GM18867 (cell line): ENCODE measurements around the gene PPP2R5E.
A peak's percentile ranks its signal among the peaks of the same experiment; 100 is the strongest.
"Not testable (repeated sequence)": the region's sequence is repeated elsewhere in the genome, so short reads cannot be mapped to it uniquely, and the experiment has no call there.

Experiments
- ATAC-seq: cut with Tn5 transposase; IDR thresholded peaks from one replicate; pipeline ENCODE4 v1.9.1; 2021; ENCODE audit warnings: mild to moderate bottlenecking, moderate library complexity; ENCODE audit not compliant: unreplicated experiment

Gene PPP2R5E

DNA sequence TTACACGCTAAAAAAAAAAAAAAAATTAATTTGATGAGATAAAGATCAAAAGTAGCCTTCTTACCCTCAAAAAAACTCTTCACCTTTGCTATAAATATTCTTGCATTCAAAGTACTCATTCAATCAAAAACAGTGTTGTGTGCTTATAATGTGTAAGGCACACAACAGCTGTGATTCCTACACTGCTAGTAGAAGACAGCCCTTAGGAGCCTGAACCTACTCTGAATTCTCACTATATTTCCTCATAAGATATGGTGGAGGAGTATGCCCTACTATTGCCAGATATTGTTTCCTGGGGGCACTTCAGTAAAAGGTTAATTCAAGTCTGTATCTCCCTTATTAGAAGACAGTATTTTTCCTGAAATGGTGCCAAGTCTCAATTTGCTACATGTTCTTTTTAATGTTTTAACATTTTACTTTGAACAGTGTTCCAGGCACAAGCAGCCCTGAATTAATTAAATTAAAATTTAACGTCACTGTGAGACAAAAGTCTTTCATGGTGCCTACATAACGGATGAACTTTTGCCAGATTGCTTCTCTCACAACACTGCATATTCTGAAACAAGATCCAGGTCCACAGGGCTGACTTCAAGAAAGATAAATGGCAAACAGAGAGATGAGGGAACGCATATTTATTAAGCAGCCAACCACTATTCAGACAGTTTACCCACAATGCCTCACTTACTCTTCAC, 19.3 kb downstream of the PPP2R5E start:
- no peak for ATAC-seq

DNA sequence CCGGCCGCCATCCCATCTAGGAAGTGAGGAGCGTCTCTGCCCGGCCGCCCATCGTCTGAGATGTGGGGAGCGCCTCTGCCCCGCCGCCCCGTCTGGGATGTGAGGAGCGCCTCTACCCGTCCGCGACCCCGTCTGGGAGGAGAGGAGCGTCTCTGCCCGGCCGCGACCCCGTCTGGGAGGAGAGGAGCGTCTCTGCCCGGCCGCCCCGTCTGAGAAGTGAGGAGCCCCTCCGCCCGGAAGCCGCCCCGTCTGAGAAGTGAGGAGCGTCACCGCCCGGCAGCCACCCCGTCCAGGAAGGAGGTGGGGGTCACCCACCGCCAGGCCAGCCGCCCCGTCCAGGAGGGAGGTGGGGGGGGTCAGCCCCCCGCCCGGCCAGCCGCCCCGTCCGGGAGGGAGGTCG, 20.7 kb downstream of the PPP2R5E start:
- ATAC-seq, result not testable (repeated sequence)

DNA sequence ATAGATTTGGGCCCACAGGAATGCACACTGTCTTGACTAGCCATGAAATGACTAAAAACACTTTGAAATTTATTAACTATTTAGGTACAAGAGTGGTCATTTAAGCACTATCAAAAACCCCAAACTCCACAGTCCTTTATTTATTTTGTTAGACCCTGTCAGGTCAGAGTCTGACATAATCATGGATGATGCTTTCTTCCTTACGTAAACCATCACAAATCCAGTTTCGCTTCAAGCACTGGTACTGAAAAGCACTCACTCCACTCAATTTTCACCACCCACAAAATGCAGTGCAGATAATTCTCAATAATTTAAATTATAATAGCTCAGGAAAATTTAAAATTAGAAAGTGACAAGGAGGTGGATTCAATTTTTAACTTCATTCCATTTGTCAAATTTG, 25.8 kb downstream of the PPP2R5E start:
- no peak for ATAC-seq

DNA sequence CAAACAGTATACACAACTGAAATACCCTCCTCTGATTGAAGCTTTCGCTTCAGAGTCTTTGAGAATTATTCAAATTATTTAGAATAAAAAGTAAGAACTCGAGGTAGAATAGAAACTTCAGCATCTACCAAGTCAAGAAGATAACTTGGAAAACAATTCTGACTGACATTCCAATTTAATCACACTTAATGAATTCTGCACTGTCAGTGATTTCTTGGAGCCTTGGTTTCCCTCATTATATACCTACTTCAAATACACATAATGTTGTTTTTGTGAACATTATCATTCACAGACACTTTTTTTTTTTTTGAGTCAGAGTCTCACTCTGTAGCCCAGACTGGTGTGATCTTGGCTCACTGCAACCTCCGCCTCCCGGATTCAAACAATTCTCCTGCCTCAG, 27.9 kb downstream of the PPP2R5E start:
- ATAC-seq, result no peak

DNA sequence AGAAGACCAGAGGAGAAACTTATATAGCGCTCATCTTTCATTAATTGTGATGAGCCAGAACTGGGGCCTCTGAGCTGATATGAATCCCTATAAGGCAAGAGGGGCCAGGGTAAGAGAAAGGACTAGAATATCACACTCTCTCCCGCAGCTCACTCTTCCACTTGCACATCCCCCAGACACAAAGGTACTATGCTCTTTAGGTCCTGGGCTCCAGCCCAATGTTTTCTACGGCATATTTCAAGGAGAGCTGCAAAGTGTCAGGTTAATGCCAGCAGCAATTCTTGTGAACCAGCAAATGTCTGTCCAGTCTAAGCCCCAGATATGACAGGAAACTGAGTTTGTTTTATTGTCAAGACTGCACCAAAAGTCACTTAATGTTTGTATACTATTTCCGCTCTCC, 29.4 kb downstream of the PPP2R5E start:
- no peak for ATAC-seq

DNA sequence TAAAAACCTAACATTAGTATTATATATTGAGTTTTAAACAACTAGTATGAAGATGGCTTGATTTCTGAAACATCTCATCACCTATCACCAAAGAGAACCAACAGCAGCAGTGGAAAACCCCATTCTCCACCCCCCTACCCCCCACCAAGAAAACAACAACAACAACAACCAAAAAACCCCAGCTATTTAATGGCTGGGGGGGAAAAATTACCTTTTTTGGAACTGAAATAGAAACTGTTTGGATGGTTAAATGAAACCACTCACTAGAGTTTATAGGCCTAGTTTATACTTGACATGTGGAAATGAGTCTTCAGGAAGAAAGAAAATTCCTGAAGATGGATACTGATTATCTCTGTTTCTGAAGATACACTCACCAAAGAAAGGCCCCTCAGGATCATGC, 30.3 kb downstream of the PPP2R5E start:
- no peak for ATAC-seq

DNA sequence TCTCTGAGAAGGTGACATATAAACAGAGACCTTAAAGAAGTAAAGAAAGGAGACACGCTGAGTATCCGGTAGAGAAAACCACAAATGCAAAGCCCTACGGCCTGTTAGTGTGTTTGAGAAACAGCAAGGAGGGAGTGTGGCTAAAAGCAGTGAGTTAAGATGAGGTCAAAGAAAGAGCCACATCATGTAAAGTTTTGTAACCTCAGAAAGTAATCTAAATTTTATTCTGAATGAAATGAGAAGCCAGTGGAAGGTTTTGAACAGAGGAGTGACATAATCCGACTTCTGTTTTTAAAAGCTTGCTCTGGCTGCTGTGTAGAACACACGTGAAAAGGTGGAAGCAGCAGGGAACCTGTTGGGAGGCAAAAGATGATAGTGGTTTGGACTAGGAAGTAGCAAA, 32.6 kb downstream of the PPP2R5E start:
- ATAC-seq, result peak; percentile 85

DNA sequence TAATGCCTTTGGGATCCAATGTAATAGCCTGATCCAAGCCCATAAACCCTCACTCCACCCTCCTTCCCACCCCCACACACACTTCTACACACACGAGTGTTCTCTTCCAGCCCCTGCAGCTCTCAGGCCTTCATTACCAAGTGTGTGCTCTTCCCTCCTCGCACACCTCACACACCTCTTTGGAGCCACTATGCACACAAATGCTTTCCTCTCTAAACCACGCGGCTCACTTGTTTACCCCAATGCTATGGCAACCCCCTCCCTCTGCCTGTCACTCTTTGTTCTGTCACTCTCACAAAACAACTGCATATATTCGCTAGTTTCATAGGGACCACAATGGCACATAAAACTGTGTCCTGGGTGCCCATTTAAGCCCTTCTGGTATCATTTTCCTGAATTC, 35.1 kb downstream of the PPP2R5E start:
- no peak for ATAC-seq

DNA sequence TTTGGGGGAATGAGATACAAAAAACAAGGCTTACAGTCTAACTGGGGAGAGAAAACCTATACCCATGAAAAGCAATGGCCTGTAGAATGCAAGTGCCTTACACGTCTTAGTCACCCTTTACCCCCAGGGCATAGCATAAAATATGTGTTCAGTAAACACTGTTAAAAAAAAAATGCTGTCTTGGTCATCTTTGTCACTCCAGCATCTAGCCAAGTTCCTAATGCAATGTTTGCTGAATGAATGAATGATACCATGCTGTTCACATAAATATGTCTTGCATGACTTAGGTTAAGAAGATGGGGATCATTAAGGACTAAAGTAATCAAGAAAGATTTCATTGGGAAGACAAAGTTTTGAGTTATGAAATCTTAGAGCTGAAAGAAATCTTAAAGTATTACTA, 38.5 kb downstream of the PPP2R5E start:
- no peak for ATAC-seq

DNA sequence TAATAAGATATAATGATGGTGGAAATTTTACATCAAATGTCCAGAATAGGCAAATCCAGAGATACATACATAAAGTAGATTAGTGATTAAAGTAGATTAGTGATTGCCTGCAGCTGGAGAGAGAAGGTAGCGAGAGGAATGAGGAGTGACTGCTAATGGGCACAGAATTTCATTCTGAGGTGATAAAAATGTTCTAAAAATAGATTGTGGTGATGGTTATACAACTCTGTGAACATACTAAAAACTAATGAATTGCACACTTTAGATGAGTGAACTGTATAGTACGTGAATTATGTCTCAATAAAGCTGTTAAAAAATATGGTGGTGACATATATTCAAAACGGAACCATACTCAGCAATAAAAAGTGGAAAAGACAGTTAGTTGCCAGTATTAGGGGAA, 41.7 kb downstream of the PPP2R5E start:
- ATAC-seq, result no peak

DNA sequence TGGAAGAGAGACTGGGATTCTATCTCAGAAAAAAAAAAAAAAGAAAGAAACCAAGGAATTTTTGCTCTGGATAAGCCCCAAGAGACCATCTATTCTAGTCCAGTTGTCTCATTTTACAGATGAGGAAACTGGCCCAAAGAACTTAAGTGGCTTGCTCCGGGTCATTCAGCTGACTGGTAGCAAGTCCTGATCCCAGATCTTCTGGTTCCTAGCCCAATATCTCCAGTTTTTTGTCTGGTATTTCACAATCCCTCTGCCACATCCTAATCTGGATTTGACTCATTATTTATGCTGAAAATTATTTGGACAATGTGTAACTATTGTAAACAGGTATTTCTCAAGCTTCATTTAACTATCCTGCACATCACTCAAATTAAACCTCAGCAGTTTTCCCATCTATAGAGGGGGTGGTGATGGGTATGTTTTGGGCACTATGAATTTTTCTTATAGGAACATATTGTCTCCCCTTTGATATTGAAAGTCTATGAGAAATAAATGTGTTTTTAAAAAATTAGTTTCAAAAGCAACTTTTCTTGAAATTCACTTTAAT, 43.4 kb downstream of the PPP2R5E start:
- no peak for ATAC-seq

DNA sequence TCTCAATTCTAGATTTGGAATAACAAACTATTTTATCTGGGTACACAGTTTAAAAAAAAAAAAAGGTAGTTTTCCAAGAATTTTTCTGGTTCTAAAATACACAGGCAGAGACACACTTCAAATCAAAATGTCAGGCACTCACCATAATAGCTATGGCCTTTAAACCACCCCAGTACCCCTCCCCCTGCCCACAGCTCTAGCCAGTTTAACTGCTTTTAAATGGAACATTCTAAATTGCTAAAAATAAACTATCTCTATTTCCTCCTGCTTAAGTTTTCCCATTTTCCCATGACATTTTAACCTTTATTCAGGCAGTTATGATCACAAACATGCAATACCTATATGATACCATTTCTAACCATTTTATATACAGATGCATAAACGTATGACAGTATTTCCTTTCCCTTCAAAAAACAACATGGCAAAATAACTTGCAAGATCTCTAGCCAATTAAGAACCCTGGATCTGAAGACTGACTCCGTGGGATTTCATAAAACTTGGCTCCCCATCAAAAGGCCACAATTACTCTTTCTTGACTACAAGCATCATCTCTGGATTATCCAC, 46.3 kb downstream of the PPP2R5E start:
- no peak for ATAC-seq

DNA sequence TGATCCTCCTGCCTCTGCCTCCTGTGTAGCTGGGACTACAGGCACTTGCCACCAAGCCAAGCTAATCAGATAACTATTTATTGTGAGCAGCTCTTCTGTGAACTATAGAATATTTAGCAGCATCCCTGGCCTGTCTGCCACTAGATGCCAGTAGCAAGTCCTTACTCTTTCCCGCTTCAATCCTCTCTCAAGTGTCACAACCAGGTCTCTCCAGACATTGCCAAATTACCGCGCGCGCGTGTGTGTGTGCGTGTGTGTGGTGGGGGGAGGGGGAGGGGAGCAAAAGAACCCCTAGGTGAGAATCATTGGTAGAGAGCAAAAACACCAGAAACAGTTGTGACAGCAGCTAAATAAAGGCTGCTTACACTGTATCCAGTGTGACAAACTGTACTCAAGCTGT, 49.9 kb downstream of the PPP2R5E start:
- ATAC-seq, result no peak

DNA sequence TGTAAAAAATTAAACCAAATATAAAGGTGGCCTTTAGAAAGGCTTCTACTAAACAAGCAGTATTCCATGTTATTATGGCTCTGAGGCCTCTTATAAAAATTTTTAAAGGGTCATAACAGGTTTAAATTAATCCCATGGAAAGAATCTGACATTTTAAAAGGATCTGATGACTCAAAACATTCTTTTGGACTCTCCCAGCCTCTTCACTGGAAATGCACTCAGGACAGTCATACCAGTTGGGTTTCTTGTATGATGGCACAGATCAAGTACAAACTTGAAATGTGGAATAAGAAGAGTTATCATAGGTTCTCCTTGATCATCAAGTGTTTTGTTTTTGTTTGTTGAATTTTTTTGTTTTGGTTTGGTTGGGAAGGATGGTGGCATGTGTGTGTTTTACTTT, 50.8 kb downstream of the PPP2R5E start:
- no peak for ATAC-seq

DNA sequence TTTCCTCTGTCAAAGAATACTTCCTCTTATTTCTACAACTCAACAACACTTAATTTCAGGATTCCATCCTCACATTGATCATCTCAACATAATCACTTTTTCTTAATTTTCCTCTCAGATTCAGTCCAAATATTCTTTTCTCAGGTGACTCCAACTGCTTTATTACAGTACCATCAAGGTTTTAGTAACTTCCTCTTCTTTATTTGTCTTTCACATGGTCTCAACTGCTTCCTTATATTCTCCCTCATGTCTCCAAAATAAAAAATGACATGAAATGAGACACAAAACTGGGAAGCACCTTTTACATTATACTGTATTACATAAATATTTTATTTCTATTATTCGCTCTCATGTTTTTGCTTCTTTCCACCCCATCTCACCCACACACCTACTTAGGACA, 55.5 kb downstream of the PPP2R5E start:
- no peak for ATAC-seq

DNA sequence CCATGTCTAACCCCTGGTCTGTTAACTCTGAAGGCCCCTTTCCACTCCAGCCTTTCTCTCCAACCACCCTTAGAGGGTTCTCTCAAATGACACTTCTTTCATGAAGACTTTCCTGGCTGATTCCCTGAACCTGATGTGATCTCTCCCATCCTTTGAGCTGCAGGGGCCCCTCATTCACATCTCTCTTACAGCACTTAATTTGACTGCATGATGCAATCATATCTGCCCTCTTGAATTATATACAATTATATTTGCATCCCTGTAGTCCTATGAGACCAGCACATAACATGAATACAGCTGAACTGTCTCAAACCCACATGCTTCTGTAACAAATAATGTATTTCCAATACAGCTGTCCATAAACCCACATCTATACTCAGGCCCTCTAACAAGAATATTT, 56.4 kb downstream of the PPP2R5E start:
- ATAC-seq, result no peak

DNA sequence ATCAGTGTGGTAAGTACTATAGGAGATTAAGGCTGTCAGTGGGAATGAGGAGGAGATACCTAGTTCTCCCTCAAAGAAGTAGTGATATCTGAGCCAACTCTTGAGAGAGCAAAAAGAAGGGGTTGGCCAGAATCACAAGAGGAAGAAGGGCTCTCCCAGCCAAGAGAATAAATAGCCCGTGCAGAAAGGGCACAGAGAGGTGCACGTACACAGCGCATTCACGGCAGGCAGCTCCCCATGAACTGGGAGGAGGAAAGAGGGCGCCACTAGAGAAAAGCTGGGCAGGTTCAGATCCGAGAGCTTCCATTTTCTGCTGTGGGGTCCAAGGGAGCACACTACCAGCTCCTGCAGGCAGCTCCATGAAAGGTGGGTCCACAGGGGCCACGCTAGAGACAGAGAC, 59.9 kb downstream of the PPP2R5E start:
- no peak for ATAC-seq

DNA sequence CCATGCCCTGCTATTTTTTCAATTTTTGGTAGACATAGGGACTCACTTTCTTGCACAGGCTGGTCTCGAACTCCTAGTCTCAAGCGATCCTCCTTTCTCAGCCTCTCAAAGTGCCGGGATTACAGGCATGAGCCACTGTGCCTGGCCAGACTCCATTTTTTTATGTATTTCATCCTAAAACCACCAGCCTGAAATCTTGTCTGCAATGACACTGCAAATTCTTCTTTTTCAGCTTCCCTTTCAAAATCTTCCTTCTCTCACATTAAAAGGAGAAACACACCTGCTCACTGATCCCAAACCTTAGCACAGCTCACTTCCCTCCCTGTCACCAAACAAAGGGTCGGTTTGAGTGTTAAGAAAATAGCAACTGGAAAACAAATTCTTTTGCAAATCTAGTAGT, 62.6 kb downstream of the PPP2R5E start:
- no peak for ATAC-seq

DNA sequence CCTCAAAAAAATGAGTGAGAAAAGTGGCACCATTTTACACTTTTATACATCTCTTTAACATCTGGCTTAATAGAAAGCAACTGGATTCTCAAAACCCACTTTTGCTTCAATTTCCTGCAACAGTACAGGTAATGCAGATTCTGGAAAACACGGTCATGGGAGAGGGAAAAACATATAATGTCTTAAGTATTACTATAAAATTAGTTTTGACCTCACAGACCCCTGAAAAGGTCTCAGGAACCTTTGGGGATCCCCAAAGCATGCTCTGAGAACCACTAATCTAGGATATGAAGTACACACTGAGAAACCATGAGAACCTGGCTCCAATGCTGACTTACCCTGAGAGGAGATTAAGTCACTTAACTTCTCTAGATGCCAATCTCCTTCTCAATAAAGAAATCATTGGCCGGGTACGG, 64.7 kb downstream of the PPP2R5E start:
- ATAC-seq, result peak; percentile 57

DNA sequence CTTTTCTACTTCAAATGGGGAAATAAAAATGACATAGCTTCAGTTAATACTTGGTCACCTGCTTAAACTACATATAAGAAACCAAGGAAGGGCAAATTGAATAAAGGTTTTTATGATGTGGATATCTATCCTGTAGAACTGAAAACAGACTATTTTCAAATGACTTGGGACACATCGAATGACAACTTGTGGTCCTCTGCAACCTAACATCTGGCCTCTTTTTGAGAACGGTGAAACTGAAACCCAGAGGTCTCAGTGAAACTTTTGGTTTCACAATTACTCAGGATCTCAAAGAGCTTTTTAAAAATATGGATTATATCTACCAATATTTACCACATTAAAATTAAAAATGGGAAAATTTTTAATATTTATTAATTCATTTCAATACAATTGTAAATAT, 65.2 kb downstream of the PPP2R5E start:
- peak; percentile 84 for ATAC-seq

DNA sequence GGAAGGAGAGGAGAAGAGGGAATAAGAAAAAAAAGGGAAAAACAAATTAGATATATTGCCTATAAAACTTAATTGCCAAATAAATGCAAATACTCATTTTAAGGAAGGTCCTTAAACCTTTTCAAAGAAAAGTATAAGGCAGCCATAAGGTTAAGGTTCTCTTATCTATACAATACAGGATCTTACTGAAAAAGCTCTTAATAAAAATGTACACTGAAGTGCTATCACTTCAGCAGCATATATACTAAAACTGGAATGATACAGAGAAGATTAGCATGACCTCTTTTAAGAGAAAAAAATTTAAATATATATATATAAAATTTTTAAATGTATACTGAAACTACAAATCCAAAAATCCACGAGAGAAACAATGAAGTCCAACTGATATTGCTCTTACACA, 65.6 kb downstream of the PPP2R5E start:
- no peak for ATAC-seq

DNA sequence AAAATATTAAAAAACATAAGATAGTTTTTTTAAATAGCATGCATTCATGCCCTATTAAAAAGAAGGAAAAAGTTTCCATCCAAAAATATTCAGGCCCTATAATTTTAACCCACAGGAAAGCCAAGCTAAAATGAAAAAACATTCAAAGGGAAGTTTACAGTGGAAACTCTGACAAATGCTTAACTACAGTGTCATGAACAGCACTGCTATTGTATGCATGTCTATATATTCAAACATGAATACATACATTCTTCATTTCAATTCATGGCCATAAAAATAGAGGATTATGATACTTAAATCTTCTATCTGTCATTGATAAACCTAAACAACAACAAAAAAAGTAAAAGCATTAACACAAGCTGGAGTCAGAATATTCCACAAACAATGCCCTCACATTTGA, 67.4 kb downstream of the PPP2R5E start:
- ATAC-seq, result no peak

DNA sequence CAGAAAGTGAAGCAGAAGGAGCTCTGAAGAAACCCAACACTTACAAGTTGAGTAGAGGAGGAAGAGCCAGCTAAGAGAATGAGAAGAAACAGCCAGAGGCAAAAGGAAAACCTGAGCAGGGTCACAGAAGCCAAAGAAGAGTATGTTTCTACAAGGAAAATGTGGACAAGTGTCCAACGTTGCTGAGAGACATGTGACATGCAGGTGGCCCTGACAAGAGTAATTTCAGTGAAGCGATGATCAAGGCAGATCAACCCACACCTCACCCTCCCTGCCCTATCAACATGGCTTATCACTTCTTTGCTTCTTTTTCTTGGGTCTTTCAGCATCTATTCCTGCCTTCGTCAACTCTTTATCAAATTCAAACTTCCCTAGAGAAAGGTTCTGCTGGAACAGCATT, 68.3 kb downstream of the PPP2R5E start:
- no peak for ATAC-seq
